ENCODE results near the gene KMT2C.
"Not testable (repeated sequence)": the region's sequence is repeated elsewhere in the genome, so short reads cannot be mapped to it uniquely, and the experiment has no call there.

KMT2C gene

DNA sequence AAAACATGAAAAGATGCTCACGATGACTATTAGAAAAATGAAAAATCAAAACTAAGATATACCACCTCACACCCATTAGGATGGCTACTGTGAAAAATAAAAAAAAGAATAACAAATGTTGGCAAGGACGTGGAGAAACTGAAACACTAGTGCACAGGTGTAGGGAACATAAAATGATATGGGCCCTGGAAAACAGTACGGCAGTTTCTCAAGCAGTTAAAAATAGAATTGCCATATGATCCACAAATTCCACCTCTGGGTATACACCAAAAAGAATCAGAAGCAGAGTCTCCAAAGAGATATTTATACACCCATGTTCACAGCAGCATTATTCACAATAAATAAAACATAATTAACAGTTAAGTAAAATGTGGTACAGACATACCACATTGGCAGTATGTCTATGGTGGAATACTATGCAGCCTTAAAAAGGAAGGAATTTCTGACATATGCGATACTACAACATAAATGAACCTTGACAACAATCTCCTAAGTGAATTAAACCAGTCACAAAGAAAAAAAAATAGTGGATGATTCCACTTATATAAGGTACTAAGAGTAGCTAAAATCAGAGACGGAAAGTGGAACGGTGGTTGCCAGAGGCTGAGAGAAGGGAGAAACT, 69.7 kb downstream of the KMT2C start:
- FAIRE-seq = no peak
- no peak for DNase-seq (ENCODE audit: low spot score)

DNA sequence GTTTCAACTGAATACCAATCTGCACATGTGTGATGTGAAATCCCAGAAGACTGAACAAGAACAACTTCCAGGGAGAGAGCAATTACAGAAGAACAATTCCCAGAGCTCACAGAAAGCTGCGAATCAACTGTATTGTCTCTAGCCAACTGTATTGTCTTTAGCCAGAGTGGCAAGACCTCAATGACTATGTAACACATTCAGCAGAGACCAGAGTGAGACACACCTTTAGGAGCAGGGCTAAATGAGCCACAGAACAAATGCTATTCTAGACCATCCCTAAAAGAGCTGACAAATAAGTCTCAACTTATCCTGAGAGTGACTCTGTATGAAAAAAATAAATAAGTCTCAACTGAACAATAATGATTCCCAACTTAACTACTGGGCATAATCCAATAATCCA, 72.0 kb downstream of the KMT2C start:
- no peak for DNase-seq (ENCODE audit: low spot score)
- FAIRE-seq = no peak

GRCh38 chr7:152362128-152362926, 73.5 kb downstream of the KMT2C start:
- FAIRE-seq (no peak), DNase-seq (ENCODE audit: low spot score) (no peak)

- no peak for FAIRE-seq
- no peak for DNase-seq (ENCODE audit: low spot score)
Observed at GRCh38 chr7:152355474-152356057, 80.2 kb downstream of the KMT2C start.

DNA sequence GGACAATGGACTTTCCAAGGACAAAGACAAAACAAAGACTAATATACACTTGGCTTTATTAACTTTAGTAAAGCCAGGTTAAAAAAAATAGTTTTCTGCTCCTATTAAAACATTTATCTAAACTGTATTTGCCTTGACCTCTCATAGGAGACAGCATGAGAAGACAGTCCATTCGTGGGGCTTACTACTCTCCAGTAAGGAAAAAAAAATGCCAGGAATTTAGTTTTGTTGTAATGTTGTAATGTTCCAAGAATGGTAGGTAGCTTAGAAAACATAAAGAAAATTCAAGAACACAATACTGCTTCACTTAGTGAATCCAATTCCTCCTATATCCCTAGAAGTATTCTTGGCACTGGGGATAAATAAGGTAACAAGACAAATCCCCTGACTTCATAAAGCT, 81.7 kb downstream of the KMT2C start:
- FAIRE-seq (no peak), DNase-seq (ENCODE audit: low spot score) (no peak)

DNA sequence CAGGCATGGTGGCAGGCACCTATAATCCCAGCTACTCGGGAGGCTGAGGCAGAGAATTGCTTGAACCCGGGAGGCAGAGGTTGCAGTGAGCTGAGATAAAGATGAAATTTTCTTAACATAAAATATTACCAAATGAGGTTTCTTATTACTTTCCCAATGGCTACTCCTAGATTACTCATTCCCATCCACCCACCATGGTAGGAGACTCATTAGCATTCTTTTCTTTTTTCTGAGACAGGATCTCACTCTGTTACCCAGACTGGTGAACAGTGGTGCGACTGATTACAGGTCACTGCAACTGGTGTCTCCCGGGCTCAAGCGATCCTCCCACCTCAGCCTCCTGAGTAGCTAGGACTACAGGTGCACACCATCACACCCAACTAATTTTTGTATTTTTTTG, 82.5 kb downstream of the KMT2C start:
- not testable (repeated sequence) for FAIRE-seq

DNA sequence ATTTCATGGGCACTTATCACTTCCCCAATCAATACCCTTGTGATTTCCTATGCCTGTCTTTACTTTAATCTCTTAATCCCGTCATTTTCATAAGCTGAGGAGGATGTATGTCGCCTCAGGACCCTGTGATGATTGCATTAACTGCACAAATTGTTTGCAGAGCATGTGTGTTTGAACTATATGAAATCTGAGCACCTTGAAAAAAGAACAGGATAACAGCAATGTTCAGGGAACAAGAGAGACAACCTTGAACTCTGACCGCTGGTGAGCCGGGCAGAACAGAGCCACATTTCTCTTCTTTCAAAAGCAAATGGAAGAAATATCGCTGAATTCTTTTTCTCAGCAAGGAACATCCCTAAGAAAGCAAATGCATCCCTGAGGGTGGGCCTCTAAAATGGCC, 84.1 kb downstream of the KMT2C start:
- DNase-seq (ENCODE audit: low spot score); FAIRE-seq: not testable (repeated sequence)

More for the DNA sequence above, 82.5 kb downstream of the KMT2C start:
- DNase-seq (ENCODE audit: low spot score) = not testable (repeated sequence)

- DNase-seq (ENCODE audit: low spot score) (no peak), FAIRE-seq (no peak)
Observed at GRCh38 chr7:152351168-152351567, 84.6 kb downstream of the KMT2C start.

- DNase-seq (ENCODE audit: low spot score) (no peak), FAIRE-seq (no peak)
Observed at GRCh38 chr7:152347888-152348287, 87.9 kb downstream of the KMT2C start.

DNA sequence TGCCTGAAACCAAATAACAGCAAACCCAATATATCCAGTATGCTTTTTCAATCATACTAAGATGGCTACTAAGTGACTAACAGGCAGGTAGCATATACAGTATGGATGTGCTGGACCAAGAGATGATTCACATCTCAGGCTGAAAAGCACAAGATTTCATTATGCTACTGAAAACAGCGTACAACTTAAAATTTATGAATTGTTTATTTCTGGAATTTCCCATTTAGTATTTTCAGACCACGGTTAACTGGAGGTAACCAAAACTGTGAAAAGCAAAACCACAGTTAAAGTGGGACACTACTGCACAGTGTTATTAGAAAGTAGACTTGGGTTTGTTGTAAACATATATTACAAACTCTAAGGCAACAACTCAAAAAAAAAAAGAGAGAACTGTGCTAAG, 91.5 kb downstream of the KMT2C start:
- DNase-seq (ENCODE audit: low spot score) (no peak), FAIRE-seq (no peak)

- DNase-seq (ENCODE audit: low spot score) (no peak), FAIRE-seq (no peak)
Observed at GRCh38 chr7:152342796-152343195, 93.0 kb downstream of the KMT2C start.

- FAIRE-seq = no peak
- DNase-seq (ENCODE audit: low spot score) = no peak
Observed at GRCh38 chr7:152341914-152342236, 93.9 kb downstream of the KMT2C start.

DNA sequence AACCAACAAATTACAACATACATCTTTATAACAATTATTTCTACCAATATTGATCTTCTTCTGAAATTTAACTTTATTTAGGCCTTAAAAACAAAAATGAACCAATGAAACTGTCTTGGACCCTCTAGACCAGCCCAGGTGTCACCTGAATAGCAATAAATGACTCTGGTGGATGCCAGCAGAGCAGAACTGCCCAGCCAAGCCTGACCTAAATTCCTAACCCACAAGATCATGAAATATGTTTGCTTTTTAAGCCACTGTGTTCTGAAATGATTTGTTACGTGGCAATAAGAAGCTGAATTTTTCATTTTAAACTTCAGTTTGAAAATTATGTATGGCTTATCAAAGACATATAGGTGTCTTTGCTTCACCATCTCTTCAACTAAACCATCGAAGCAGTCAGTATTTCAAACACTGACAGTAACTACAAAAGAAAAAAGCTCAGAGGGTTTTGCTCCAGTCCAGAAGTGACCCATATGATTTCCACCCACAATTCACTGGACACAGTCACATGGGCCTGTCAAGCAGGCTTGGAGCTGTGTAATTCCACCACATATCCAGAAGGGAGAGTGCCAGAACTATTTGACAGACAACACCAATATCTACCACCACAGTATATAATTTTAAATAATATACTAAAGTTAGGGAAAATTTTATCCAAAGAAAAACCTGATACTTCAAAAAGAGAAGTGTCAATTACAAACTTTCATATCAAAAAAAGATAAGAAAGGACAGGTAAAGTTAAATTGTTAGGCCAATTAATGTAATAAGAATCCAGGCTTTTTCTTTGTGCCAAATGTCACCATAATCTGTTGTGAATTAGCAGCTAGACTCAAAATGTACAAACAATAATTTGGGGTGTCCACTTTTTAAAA, 94.5 kb downstream of the KMT2C start:
- FAIRE-seq = peak; percentile 90

DNA sequence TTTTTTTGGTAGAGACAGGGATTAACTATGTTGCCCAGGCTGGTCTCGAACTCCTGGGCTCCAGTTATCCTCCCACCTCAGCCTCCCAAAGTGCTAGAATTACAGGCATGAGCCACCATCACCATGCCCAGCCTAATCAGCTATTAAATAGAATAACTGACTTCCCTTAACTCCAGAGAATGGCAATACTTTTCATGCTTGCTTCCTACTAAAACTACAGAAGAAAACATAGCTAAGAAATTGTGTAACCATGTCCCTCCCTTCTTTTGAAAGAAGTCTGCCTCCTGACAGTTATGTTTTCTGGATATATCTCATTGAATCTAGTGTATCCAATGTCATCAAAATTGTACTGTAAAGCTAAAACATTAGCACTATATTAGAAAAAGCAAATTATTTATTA, 95.6 kb downstream of the KMT2C start:
- FAIRE-seq (no peak), DNase-seq (ENCODE audit: low spot score) (no peak)

More for the DNA sequence above, 94.5 kb downstream of the KMT2C start:
- peak; percentile 67 for DNase-seq (ENCODE audit: low spot score)

GRCh38 chr7:152338561-152338960, 97.2 kb downstream of the KMT2C start:
- DNase-seq (ENCODE audit: low spot score) = no peak
- FAIRE-seq = no peak

GRCh38 chr7:152336754-152337368, 98.9 kb downstream of the KMT2C start:
- FAIRE-seq (no peak), DNase-seq (ENCODE audit: low spot score) (peak; percentile 33)

- DNase-seq (ENCODE audit: low spot score) = no peak
- FAIRE-seq = no peak
Observed at GRCh38 chr7:152335900-152336571, 99.8 kb downstream of the KMT2C start.

- FAIRE-seq = no peak
- no peak for DNase-seq (ENCODE audit: low spot score)
Observed at GRCh38 chr7:152333134-152333533, 102.7 kb downstream of the KMT2C start.

DNA sequence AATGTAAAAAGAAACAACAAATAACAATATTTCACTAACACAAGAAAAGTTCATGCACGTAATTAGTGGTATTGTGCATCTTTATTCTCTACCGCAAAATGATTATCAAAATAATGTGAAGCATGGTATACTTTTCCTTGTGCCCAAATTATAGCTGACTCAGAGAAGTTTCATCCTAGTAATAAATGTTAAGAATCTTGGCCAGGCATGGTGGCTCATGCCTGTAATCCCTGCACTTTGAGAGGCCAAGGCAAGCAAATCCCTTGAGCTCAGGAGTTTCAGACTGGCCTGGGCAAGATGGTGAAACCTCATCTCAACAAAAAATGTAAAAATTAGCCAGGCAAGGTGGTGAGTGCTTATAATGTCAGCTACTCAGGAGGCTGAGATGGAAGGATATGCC, 105.0 kb downstream of the KMT2C start:
- DNase-seq (ENCODE audit: low spot score) = no peak
- no peak for FAIRE-seq

DNA sequence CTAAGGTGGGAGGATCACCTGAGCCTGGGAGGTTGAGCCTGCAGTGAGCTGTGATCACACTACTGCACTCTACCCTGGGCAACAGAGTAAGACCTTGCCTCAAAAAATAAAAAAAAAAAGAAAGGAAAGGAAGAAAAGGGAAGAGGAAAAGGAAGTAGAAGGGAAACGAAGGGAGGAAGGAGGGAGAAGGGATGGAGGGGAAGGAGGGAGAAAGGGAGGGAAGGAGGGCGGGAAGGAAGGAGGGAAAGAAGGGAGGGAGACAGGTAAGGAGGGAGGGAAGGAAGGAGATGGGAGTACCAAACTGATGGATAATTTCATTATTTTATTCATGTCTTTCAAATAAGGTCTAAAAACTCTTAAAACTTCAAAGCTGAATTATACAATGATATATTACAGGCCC, 106.3 kb downstream of the KMT2C start:
- no peak for FAIRE-seq
- no peak for DNase-seq (ENCODE audit: low spot score)

- DNase-seq (ENCODE audit: low spot score) (no peak), FAIRE-seq (no peak)
Observed at GRCh38 chr7:152328234-152328633, 107.6 kb downstream of the KMT2C start.

All from RCC 7860 (cell line).